Ovary (tissue), 9 donors: ENCODE results near the gene SIRT5. TPM values are rescaled to one million over a fixed set of nuclear protein-coding genes. Genes with fewer than 3 reads are reported as not detected.

Experiments used
- DNase-seq, 5 donors: peaks; one replicate each; pipeline ENCODE4 v3.0.0-alpha.2; 2019 to 2020
- H3K27ac ChIP-seq, 2 donors: fragments of 200-600 bp; one replicate each; pipeline versions ENCODE4 v1.5.1 to v1.8.0; 2019 to 2022
- H3K27me3 ChIP-seq: fragments of 200-600 bp; one replicate; pipeline ENCODE4 v1.8.0; 2022
- H3K36me3 ChIP-seq: fragments of 200-600 bp; sonication (generic); one replicate; pipeline ENCODE4 v1.5.1; 2019
- H3K4me1 ChIP-seq: one replicate; pipeline ENCODE4 v1.8.1; 2013; ENCODE audit warnings: mild to moderate bottlenecking, moderate library complexity; ENCODE audit not compliant: insufficient read depth
- H3K4me3 ChIP-seq: fragments of 200-600 bp; sonication (generic); one replicate; pipeline ENCODE4 v1.5.1; 2017
- H3K9me3 ChIP-seq, 2 donors: fragments of 200-600 bp in 1 of 2; sonication (generic) in 1 of 2; one replicate each; pipeline versions ENCODE4 v1.5.1 to v1.8.1; 2013 to 2019; ENCODE audit warnings: mild to moderate bottlenecking in 1 of 2, moderate library complexity in 1 of 2
- CTCF ChIP-seq, 3 donors: fragments of 450-650 bp in 2 of 3; fragments of 200-600 bp in 1 of 3; IDR thresholded peaks; one replicate each; pipeline versions ENCODE4 v1.5.1 to v1.8.0; 2016 to 2022; ENCODE audit warnings: antibody characterized with exemption in 3 of 3, mild to moderate bottlenecking in 1 of 3
- EP300 ChIP-seq: sonication (generic); formaldehyde crosslinking; IDR thresholded peaks from one replicate; pipeline ENCODE4 v1.6.1; 2017; ENCODE audit warnings: antibody characterized with exemption
- POLR2A ChIP-seq: fragments of 450-650 bp; IDR thresholded peaks from one replicate; pipeline ENCODE4 v1.6.1; 2017; ENCODE audit warnings: antibody characterized with exemption, mild to moderate bottlenecking, moderate library complexity
- WGBS, 3 donors: extraction: QIAGEN DNeasy Blood & Tissue Kit in 1 of 3; methylation state at CpG; one replicate each; pipeline versions ENCODE4 v1.1.5 to v1.1.7; 2013 to 2017; 5-methylcytosine and 5-hydroxymethylcytosine counted together
- intact Hi-C, 4 donors: fragments of 100-400 bp; cut with DNase I; formaldehyde crosslinking; loops; one replicate each; pipeline versions ENCODE4 v1.11.0 to v1.15.1; 2022 to 2023
- polyA plus RNA-seq, 2 donors: library from polyadenylated mRNA; stranded (reverse); fragments of 200-250 nt in 1 of 2; fragments of 350-450 nt in 1 of 2; fragmentation: Illumina TruSeq in 1 of 2; extraction: RNeasy Lipid Tissue Mini Kit (QIAGEN cat#74804) in 1 of 2; gene quantifications; one replicate each; pipeline ENCODE4 v1.2.3, GENCODE V29; 2013 to 2014
- total RNA-seq, 7 donors: library from RNA; depleted of rRNA in 2 of 7; stranded (reverse); fragments of >200 nt in 2 of 7; fragmentation: NEBNext Ultra II Directional in 3 of 7; extraction: Animal tissue kit (Norgen Biotek cat#: 25700) in 3 of 7; gene quantifications; one replicate each; pipeline versions ENCODE4 v1.1.0 to v1.2.4, GENCODE V29; 2016 to 2023
- donor health status: DM: no; HTN: no; CAD: no; lungs with moderate emphysema.
- donor health status: DM: no; HTN: no; CAD: no.
- donor health status: Bipolar disorder and iron deficiency.
- donor health status: DM: yes; HTN: yes; CAD: no.
- donor health status: DM: no; HTN: no; CAD: no.
- donor health status: DM: yes; HTN: yes; CAD: no.

Gene SIRT5
- total and polyA plus RNA-seq, 9 donors = 7.3 to 22.2 (median 13.0) TPM

- Histone ChIP-seq H3K4me3 (no peak overlapping the region), H3K9me3 (no peaks in the 10 kb centered on the region), H3K27ac (no peak overlapping the region), H3K27me3 (no peaks in the 10 kb centered on the region), H3K4me1 (peaks cover 1% of the 10 kb centered on the region), H3K36me3 (no peaks in the 10 kb centered on the region)
- TF ChIP-seq EP300 (no peak), CTCF (IDR thresholded peaks at IDR 0.05) (no peak), POLR2A (no peak)
- intact Hi-C loops = no loop called here
- no peak for DNase-seq
- 51 to 64% (median 55%) methylated on average over 3 of the region's 3 CpGs for WGBS, 3 donors
Observed at GRCh38 chr6:13559251-13559650, 15.2 kb upstream of the SIRT5 start.

GRCh38 chr6:13559968-13560650 is 14.3 kb upstream of the SIRT5 start:
- Histone ChIP-seq H3K27me3 (no peaks in the 10 kb centered on the region), H3K9me3 (no peaks in the 10 kb centered on the region), H3K4me3 (no peak overlapping the region), H3K36me3 (no peaks in the 10 kb centered on the region), H3K4me1 (peaks cover 1% of the 10 kb centered on the region), H3K27ac (no peak overlapping the region)
- intact Hi-C loops = no loop called here
- TF ChIP-seq POLR2A = no peak
- no peak for TF ChIP-seq CTCF (IDR thresholded peaks at IDR 0.05)
- no peak for TF ChIP-seq EP300
- 89 to 94% (median 92%) methylated on average over 4 of the region's 4 CpGs for WGBS, 3 donors
- no peak for DNase-seq

- intact Hi-C loops = no loop called here
- no peak for TF ChIP-seq CTCF (IDR thresholded peaks at IDR 0.05)
- TF ChIP-seq EP300 = no peak
- DNase-seq = no peak
- Histone ChIP-seq H3K27ac (no peak overlapping the region), H3K4me3 (no peak overlapping the region), H3K27me3 (no peaks in the 10 kb centered on the region), H3K9me3 (no peaks in the 10 kb centered on the region), H3K4me1 (peaks cover 1% of the 10 kb centered on the region), H3K36me3 (no peaks in the 10 kb centered on the region)
- 88 to 93% (median 90%) methylated on average over 2 of the region's 2 CpGs for WGBS, 3 donors
Observed at GRCh38 chr6:13560651-13561044, 13.8 kb upstream of the SIRT5 start.

- 78 to 87% (median 82%) methylated on average over 10 of the region's 10 CpGs for WGBS, 3 donors
- Histone ChIP-seq H3K27me3 (no peaks in the 10 kb centered on the region), H3K36me3 (no peaks in the 10 kb centered on the region), H3K27ac (no peak overlapping the region), H3K4me1 (no peaks in the 10 kb centered on the region), H3K9me3 (no peaks in the 10 kb centered on the region), H3K4me3 (no peak overlapping the region)
- intact Hi-C loops = no loop called here
- DNase-seq = no peak
- no peak for TF ChIP-seq POLR2A
- no peak for TF ChIP-seq EP300
- TF ChIP-seq CTCF (IDR thresholded peaks at IDR 0.05) = no peak
Observed at GRCh38 chr6:13561624-13562267, 12.7 kb upstream of the SIRT5 start.
